ENCODE measurements around the gene RUBCN. TPM values are rescaled to one million over a fixed set of nuclear protein-coding genes. Genes with fewer than 3 reads are reported as not detected.
"Not testable (repeated sequence)": the region's sequence is repeated elsewhere in the genome, so short reads cannot be mapped to it uniquely, and the experiment has no call there.

RUBCN gene
- total and polyA plus RNA-seq, 7 donors = 2.4 to 41.8 (median 35.2) TPM

DNA sequence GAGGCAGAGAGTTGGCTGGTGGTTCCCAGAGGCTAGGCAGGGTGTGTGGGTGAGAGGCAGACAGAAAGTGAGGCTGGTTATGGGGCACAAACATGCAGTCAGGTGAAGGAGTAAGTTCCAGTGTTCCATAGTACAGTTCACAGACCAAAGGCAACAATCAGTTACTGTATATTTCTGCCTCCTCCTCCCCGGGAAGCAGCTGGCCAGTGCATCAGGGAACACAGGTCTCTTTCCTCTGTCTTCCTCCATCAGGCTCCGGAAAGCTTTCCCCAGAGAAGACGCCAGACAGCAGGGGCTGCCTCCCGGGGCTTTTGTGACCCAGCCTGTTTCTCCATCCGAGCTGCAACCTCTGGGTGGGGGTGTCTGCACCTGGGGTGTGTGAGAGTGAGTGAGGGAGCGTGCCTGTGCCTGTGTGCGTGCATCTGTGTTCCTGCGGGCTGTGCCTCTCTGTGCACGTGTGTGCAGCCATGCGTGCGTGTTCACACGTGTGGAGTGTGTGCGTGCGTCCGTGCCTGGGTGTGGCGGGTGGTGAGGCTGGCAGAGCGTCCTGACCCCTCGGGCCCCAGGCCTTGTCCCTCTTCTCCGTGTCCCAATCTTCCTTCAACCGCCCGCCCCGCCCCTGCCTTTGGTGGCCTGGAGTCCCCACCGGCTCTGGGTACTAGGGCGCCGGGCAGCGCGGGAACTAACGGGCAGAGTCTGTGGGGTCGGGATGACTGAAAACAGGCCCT is 72.1 kb downstream of the RUBCN start:
- H3K4me3 ChIP-seq = peak overlapping the region in 3 of 4 donors; percentile 32 to 44 (median 40)
- H3K36me3 ChIP-seq; DNase-seq; intact Hi-C loops (cut with DNase I); H3K4me1 ChIP-seq; H3K9me3 ChIP-seq; H3K27me3 ChIP-seq; H3K27ac ChIP-seq: not testable (repeated sequence)
- WGBS, 2 donors = 2 to 4% methylated on average over 27 of the region's 29 CpGs

DNA sequence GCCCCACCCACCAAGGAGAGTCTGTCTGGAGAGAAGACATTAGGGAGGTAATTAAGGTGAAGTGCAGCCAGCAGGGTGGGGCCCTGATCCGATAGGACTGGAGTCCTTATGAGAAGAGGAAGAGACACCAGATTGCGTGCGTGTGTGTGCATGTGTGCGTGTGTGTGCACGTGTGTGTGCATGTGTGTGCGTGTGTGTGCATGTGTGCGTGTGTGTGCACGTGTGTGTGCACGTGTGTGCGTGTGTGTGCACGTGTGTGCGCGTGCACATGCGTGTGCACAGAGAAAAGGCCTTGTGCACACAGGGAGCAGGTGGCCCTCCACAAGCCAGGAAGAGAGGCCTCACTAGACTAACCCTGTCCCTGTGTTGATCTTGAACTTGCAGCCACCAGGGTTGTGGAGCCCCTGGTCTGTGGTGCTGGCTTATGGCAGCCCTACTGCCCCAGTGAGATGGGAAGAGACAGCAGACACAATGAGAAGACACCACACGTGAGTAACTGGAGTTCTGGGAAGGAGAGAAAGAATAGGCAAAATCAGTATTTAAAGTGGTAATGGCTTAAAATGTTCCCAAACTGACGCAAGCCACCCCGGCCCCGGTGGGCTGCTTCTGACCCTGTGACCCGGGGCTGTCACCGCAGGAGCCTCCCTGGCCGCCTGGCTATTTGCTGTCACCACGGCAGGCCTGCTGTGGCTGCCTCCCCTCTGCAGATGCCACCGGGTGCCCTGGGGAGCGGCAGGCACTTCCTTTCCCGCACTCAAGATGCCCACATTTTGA is 73.2 kb downstream of the RUBCN start:
- 89 to 90% methylated on average over 20 to 21 of the region's 25 CpGs for WGBS, 2 donors
- H3K27me3 ChIP-seq; intact Hi-C loops (cut with DNase I); H3K9me3 ChIP-seq; H3K4me3 ChIP-seq; H3K4me1 ChIP-seq; H3K36me3 ChIP-seq; DNase-seq; H3K27ac ChIP-seq: not testable (repeated sequence)

DNA sequence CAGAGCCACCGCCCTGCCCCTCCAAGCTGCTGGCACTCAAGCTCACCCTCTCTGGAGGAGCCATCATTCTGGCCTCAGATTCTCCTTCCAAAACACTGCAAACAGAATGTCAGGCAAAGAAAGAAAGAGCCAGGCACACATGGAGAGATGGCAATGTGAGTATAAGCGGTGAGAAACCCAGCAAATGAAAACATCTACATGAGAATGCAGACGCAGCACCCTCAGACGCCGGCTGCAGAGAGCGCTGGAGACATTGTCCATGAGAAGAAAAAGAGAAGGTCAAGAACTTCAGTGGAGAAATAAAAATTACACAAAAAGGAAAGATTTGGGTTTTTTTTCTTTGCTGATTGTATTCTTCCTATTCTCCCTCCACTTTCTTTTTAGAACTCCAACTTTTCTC is 74.4 kb downstream of the RUBCN start:
- H3K27ac ChIP-seq; H3K4me3 ChIP-seq; H3K36me3 ChIP-seq; H3K27me3 ChIP-seq; H3K9me3 ChIP-seq; DNase-seq; H3K4me1 ChIP-seq; intact Hi-C loops (cut with DNase I): not testable (repeated sequence)
- WGBS, 2 donors = 80 to 83% methylated on average over 6 of the region's 6 CpGs

DNA sequence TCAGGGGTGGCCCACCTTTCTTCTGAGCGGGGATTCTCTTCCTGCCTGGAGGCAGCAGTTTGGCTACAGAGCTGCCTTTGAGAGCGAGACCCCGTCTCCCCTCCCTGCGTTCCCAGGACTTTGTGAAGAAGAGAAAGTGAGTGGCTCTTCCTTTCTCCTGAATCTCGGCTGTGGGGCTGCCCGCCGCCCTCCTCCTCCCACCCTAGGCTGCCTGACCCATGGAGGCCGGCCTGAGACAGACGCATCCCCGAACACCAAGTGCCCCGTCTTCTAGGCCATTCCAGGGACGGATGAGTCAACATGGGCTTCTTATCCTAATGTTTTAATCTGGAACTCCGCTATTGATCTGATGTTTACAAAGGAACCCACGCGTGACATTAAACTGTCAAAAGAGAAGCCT is 74.8 kb downstream of the RUBCN start:
- H3K27me3 ChIP-seq; H3K4me3 ChIP-seq; intact Hi-C loops (cut with DNase I); H3K27ac ChIP-seq; DNase-seq; H3K36me3 ChIP-seq; H3K9me3 ChIP-seq; H3K4me1 ChIP-seq: not testable (repeated sequence)
- 88 to 89% methylated on average over 15 of the region's 15 CpGs for WGBS, 2 donors

DNA sequence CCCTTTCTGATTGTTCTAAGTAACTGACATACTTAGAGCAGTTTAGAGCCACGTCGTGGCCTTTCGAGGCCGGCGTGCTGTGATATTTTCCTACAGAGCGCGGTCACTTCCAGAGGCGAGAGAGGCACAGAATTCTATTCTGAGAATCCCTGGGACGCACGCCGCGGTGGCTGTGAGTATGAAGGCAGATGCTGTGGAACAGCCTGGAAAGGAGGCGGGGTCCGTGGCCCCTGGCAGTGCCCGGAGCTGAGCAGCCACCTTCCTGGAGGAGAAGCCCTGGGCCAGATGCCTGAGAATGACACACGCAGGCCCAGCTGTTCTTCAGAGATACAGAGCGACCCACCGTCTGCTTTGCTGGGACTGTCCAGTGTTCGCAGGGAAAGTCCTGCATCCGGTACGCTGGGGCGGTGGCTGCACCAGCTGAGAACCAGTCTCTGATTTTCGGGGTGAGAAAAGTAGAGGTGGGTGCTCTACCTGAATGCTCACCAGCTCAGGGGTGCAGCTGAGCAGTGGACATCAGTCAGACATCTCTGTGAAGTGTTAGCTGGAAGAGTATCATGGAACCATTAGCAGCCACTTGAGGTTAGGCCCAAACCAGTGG is 75.4 kb downstream of the RUBCN start:
- H3K27ac ChIP-seq; intact Hi-C loops (cut with DNase I); DNase-seq; H3K9me3 ChIP-seq; H3K27me3 ChIP-seq; H3K4me3 ChIP-seq; H3K4me1 ChIP-seq; H3K36me3 ChIP-seq: not testable (repeated sequence)
- 92% methylated on average over 23 of the region's 23 CpGs for WGBS, 2 donors

DNA sequence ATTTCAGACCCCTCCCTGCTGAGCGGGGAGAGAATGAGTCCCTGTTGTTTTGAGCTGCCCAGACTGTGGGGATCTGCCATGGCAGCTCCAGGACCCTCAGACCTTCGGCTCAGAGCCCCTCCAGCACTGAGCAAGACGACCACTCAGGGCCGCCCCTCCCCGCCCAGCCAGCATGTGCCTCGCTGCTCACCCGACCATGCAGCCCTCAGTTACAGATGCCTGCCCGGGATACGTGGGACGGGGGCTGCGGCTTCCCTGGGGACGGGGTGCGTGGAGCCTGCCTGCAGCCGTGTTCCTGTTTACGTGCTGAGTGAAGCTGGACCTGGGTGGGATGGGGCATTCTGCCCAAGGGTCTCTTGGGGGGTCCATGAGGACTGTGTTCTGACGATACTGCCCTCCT is 77.0 kb downstream of the RUBCN start:
- intact Hi-C loops (cut with DNase I); H3K27me3 ChIP-seq; H3K9me3 ChIP-seq; H3K4me1 ChIP-seq; DNase-seq; H3K27ac ChIP-seq; H3K36me3 ChIP-seq; H3K4me3 ChIP-seq: not testable (repeated sequence)
- 78 to 89% methylated on average over 15 to 16 of the region's 16 CpGs for WGBS, 2 donors

DNA sequence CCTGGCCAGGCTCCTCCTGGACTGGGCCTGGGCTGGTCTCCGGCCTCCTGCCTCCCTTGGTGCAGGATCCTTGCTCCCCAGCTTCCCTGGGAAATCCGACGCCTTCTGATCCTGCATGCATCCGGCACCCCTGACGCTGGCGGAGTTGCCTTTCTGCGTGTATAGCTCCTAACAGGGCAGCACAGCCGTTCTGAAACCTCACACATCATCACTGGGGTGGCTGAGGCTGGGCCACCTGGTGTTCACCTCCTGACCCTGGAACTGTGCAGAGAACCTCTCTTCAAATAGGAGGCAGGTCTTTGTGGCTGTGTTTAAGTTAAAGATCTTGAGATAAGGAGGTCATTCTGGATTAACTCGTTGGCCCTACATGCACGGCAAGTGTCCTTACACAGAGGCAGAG is 77.6 kb downstream of the RUBCN start:
- H3K27me3 ChIP-seq; intact Hi-C loops (cut with DNase I); H3K36me3 ChIP-seq; H3K4me3 ChIP-seq; H3K9me3 ChIP-seq; H3K27ac ChIP-seq; DNase-seq; H3K4me1 ChIP-seq: not testable (repeated sequence)
- WGBS, 2 donors = 72 to 74% methylated on average over 9 of the region's 10 CpGs

DNA sequence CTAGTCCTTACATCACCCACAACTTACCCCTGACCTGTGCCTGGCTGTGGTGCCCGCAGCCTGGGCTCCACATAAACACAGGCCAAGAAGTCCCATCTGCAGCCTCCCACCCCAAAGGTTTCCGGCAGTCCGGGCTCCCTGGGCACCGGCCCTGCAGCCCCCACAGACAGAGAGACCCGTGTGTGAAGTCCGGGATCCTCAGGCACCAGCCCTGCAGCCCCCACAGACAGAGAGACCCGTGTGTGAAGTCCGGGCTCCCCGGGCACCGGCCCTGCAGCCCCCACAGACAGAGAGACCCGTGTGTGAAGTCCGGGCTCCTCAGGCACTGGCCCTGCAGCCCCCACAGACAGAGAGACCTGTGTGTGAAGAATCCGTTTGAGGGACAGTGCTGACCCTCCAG is 78.0 kb downstream of the RUBCN start:
- WGBS, 2 donors = 90 to 92% methylated on average over 13 of the region's 13 CpGs
- H3K4me3 ChIP-seq; H3K27me3 ChIP-seq; intact Hi-C loops (cut with DNase I); DNase-seq; H3K27ac ChIP-seq; H3K36me3 ChIP-seq; H3K9me3 ChIP-seq; H3K4me1 ChIP-seq: not testable (repeated sequence)

DNA sequence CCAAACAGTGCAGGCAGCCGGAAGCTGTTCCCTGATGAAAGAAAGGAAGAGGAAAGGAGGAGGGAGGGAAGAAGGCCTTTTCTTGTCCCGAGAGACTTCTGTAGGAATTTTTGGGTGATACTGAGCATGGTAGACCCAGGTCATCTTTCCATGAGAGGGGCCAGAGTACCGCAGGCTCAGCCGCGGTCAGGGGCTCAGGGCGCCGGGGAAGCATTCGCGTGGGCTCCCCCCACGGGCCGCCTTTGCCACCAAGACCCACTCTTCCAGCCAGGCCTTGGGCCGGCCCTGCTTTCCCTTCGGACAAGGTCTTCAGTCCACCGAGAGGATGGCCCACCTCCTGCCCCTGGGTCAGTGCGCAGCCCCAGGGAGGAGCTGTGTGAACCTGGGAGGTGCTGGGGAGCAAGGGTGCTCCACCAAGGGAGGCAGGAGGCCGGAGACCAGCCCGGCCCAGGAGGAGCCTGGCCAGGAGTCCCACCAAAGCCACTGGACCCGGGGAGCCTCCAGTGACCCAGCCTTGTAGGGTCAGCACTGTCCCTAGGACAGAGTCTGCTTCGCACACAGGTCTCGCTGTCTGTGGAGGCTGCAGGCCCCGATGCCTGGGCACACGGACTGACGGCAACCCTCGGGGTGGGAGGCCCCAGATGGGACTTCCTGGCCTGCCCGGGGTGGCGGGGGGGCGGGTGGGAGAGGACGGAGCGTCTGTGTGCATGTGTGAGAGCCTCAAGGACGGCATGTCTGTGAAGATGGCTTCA is 79.0 kb downstream of the RUBCN start:
- DNase-seq = not testable (repeated sequence)
- 92 to 93% methylated on average over 22 to 23 of the region's 30 CpGs for WGBS, 2 donors

DNA sequence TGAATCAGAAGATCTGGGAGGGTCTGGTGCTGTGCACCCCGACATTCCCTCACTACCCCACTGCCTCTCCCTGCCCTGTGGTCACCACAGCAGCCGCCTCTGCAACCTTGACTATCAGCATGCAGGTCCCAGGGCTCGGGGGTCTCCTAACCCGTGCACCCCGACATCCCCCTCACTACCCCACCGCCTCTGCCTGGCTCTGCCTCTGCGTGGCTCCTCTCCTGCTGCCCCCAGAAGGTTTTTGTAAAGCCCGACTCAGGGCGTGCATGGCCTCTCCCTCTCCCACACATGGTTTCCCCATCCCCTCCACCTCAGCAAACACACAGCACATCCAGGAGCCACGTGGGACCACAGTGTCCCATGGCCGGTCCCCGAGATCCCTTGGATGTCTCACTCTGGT is 79.7 kb downstream of the RUBCN start:
- H3K27ac ChIP-seq; H3K4me3 ChIP-seq; DNase-seq; H3K9me3 ChIP-seq; intact Hi-C loops (cut with DNase I); H3K27me3 ChIP-seq; H3K4me1 ChIP-seq; H3K36me3 ChIP-seq: not testable (repeated sequence)
- 83 to 91% methylated on average over 11 of the region's 12 CpGs for WGBS, 2 donors

More for the DNA sequence above, 79.0 kb downstream of the RUBCN start:
- H3K36me3 ChIP-seq; H3K4me1 ChIP-seq; H3K4me3 ChIP-seq; H3K9me3 ChIP-seq; intact Hi-C loops (cut with DNase I); H3K27me3 ChIP-seq; H3K27ac ChIP-seq: not testable (repeated sequence)

DNA sequence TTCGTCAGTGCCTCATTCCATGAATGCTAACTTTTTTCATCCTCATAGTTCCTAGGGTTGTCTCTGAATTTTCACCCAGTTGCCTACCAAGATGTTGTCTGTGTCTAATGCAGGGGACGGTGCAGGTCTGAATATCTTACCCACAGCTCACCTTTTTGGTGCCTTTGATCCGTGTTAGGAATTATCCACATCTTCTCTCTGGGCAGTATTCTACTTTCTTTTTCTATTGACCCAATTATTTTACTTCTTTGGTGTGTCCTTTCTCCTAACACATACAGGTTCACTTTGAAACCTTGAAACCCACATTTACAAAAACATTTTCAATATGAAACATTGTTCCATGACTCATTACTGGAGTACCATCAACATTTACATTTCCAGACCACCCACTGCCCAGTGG is 80.6 kb downstream of the RUBCN start:
- H3K4me1 ChIP-seq; H3K27me3 ChIP-seq; intact Hi-C loops (cut with DNase I); H3K9me3 ChIP-seq; H3K27ac ChIP-seq; H3K4me3 ChIP-seq; H3K36me3 ChIP-seq; DNase-seq: not testable (repeated sequence)
- 81 to 89% methylated on average over 2 of the region's 3 CpGs for WGBS, 2 donors

DNA sequence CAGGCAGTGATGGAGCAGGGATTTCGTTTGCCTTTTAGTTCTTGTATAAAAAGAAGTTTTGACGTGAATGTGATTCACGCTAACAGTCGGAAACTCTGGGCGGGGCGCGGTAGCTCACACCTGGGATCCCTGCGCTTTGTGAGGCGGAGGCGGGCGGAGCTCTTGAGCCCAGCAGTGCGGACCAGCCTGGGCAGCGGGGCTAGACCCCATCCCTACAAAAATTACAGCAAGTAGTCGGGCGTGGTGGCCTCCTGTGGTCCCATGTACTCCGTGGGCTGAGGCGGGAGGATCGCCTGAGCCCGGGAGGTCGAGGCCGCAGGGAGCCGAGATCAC is 81.7 kb downstream of the RUBCN start:
- H3K27me3 ChIP-seq; intact Hi-C loops (cut with DNase I); DNase-seq; H3K27ac ChIP-seq; H3K9me3 ChIP-seq; H3K4me1 ChIP-seq; H3K36me3 ChIP-seq: not testable (repeated sequence)
- H3K4me3 ChIP-seq = peak overlapping the region in 1 of 4 donors; percentile 24
- 0 to 1% methylated on average over 7 to 10 of the region's 22 CpGs for WGBS, 2 donors
